Endothelial cell of umbilical vein (primary cell): ENCODE data around the gene CYTH1. TPM values are rescaled to one million over a fixed set of nuclear protein-coding genes. Genes with fewer than 3 reads are reported as not detected.

ENCODE experiments used
- BruUV-seq: library from RNA; stranded (reverse); fragments of 400-500 nt; replicated peaks from 2 replicates; lab custom pipeline; 2021; lab: Mats Ljungman, UMichigan
- CTCF ChIA-PET: fragments of 300-600, 350-600 bp; sonication (Branson Sonifier 250); formaldehyde crosslinking; loops from one replicate; lab custom pipeline; 2021; ENCODE audit warnings: antibody characterized with exemption, inconsistent platforms; lab: Charles Lee
- POLR2A ChIA-PET: fragments of 300-600, 350-600 bp; sonication (Branson Sonifier 250); formaldehyde crosslinking; loops from one replicate; lab custom pipeline; 2021; ENCODE audit warnings: antibody characterized with exemption, inconsistent platforms; lab: Charles Lee
- DNase-seq: peaks from one replicate; pipeline ENCODE4 v3.0.0-alpha.2; 2011; ENCODE audit warnings: low read depth, low spot score
- FAIRE-seq: peaks from 2 replicates; lab custom pipeline; 2011; peaks lifted over from hg19 to GRCh38; lab: Jason Lieb, UNC
- H2AFZ ChIP-seq: 2 replicates; pipeline ENCODE4 v1.6.0; 2012; ENCODE audit warnings: low read depth, low read length, control low read depth, inconsistent platforms
- H3K27ac ChIP-seq: 2 replicates; pipeline ENCODE4 v1.5.1; 2011; ENCODE audit warnings: low read depth, mild to moderate bottlenecking, control low read depth, low read length, moderate library complexity; ENCODE audit not compliant: insufficient read depth
- H3K27me3 ChIP-seq, 2 experiments: 2 replicates each; pipeline versions ENCODE4 v1.6.0 to v1.6.1; 2011; ENCODE audit warnings: low read length in 2 of 2, mixed read lengths in 1 of 2; ENCODE audit not compliant: control insufficient read depth in 2 of 2, insufficient read depth in 2 of 2
- H3K36me3 ChIP-seq, 2 experiments: 2 replicates in 1 of 2; 3 replicates in 1 of 2; pipeline ENCODE4 v1.5.1; 2011; ENCODE audit warnings: low read length in 2 of 2, mild to moderate bottlenecking in 1 of 2, moderate library complexity in 1 of 2; ENCODE audit not compliant: control insufficient read depth in 2 of 2, insufficient read depth in 2 of 2; ENCODE audit errors: extremely low read depth in 1 of 2
- H3K4me1 ChIP-seq: 3 replicates; pipeline ENCODE4 v1.5.1; 2011; ENCODE audit warnings: mild to moderate bottlenecking, low read length; ENCODE audit not compliant: control insufficient read depth, insufficient read depth; ENCODE audit errors: extremely low read depth
- H3K4me2 ChIP-seq: 2 replicates; pipeline ENCODE4 v1.6.1; 2011; ENCODE audit warnings: low read length, control low read depth, mixed read lengths; ENCODE audit not compliant: insufficient read depth
- H3K4me3 ChIP-seq, 3 experiments: fragments of 200-600 bp in 1 of 3; sonication (generic), shearing (Covaris generic) in 1 of 3; replicated peaks in 1 of 3; 2 replicates each; pipeline ENCODE4 v1.5.1; 2011 to 2016; ENCODE audit warnings: control low read depth in 3 of 3, low read length in 3 of 3, mild to moderate bottlenecking in 2 of 3, inconsistent platforms in 1 of 3, low read depth in 1 of 3, moderate library complexity in 1 of 3; ENCODE audit not compliant: insufficient read depth in 1 of 3
- H3K79me2 ChIP-seq: 2 replicates; pipeline ENCODE4 v1.6.0; 2012; ENCODE audit warnings: low read length, inconsistent platforms; ENCODE audit not compliant: control insufficient read depth, insufficient read depth
- H3K9ac ChIP-seq: replicated peaks from 2 replicates; pipeline ENCODE3; 2011; ENCODE audit warnings: low read length, control low read depth; ENCODE audit not compliant: insufficient read depth; ENCODE audit errors: extremely low read depth
- H3K9me1 ChIP-seq: replicated peaks from 3 replicates; pipeline ENCODE4 v1.6.0; 2011; ENCODE audit warnings: mild to moderate bottlenecking, low read length; ENCODE audit not compliant: control insufficient read depth, insufficient read depth; ENCODE audit errors: extremely low read depth
- H3K9me3 ChIP-seq: replicated peaks from 2 replicates; pipeline ENCODE4 v1.5.1; 2012; ENCODE audit warnings: low read length, inconsistent platforms; ENCODE audit not compliant: control insufficient read depth, insufficient read depth
- H4K20me1 ChIP-seq: replicated peaks from 2 replicates; pipeline ENCODE3; 2011; ENCODE audit warnings: mild to moderate bottlenecking, low read length; ENCODE audit not compliant: control insufficient read depth, insufficient read depth; ENCODE audit errors: extremely low read depth
- EZH2 ChIP-seq: IDR thresholded peaks from 2 replicates; pipeline ENCODE4 v1.6.1; 2012; ENCODE audit warnings: borderline replicate concordance, low read depth, mild to moderate bottlenecking, moderate library complexity, low read length, inconsistent platforms; ENCODE audit not compliant: severe bottlenecking
- FOS ChIP-seq: IDR thresholded peaks from 2 replicates; pipeline ENCODE4 v1.6.1; 2011; ENCODE audit warnings: mild to moderate bottlenecking, low read length, moderate library complexity, borderline replicate concordance; ENCODE audit not compliant: insufficient read depth
- GATA2 ChIP-seq: IDR thresholded peaks from 2 replicates; pipeline ENCODE4 v1.7.0; 2011; ENCODE audit warnings: low read depth, mild to moderate bottlenecking, moderate library complexity, mixed read lengths, low read length; ENCODE audit not compliant: insufficient read length, insufficient read depth
- JUN ChIP-seq: IDR thresholded peaks from 2 replicates; pipeline ENCODE4 v1.6.1; 2011; ENCODE audit warnings: borderline replicate concordance, low read depth; ENCODE audit not compliant: insufficient read length, insufficient read depth
- MYC ChIP-seq: IDR thresholded peaks from one replicate; pipeline ENCODE4 v1.6.1; 2011; ENCODE audit warnings: mild to moderate bottlenecking, low read depth, low read length
- POLR2A ChIP-seq: IDR thresholded peaks from 2 replicates; pipeline ENCODE4 v1.6.1; 2012; ENCODE audit warnings: low read depth, mild to moderate bottlenecking, control low read depth, low read length
- POLR2AphosphoS5 ChIP-seq: IDR thresholded peaks from 2 replicates; pipeline ENCODE4 v1.6.1; 2012; ENCODE audit warnings: low read depth, mild to moderate bottlenecking, control low read depth, low read length, moderate library complexity; ENCODE audit not compliant: insufficient read depth
- dilution Hi-C: fragments of 300-500 bp; cut with MboI; formaldehyde crosslinking; loops from one replicate; pipeline ENCODE4 v1.15.0; 2019; ENCODE audit warnings: low sequenced_read_pairs; ENCODE audit not compliant: extremely low pct_ligation_motif_present
- intact Hi-C: fragments of 100-400 bp; cut with micrococcal nuclease; formaldehyde crosslinking; loops from one replicate; pipeline ENCODE4 v1.10.0; 2022
- polyA plus RNA-seq, 4 experiments: library from polyadenylated mRNA; depleted of rRNA in 3 of 4; stranded (reverse) in 3 of 4; unstranded in 1 of 4; fragments of >200 nt; gene quantifications; 2 replicates each; pipeline versions ENCODE4 v1.2.1 to v1.2.3, GENCODE V29; 2011 to 2012; ENCODE audit warnings: missing spikeins in 1 of 4
- total RNA-seq: library from RNA; stranded (reverse); gene quantifications from 2 replicates; pipeline ENCODE4 v1.2.3, GENCODE V29; 2021
- TF ChIP-seq, protein P1 (sequence below): IDR thresholded peaks from 2 replicates; pipeline ENCODE4 v1.6.1; 2011; ENCODE audit not compliant: insufficient read depth, insufficient read length
- TF ChIP-seq, protein P2 (sequence below), 2 donors: IDR thresholded peaks; 1 replicate in 1 of 2; 2 replicates in 1 of 2; pipeline ENCODE4 v1.5.1; 2011; ENCODE audit warnings: low read length in 2 of 2, mild to moderate bottlenecking in 2 of 2, moderate library complexity in 2 of 2, control low read depth in 1 of 2, inconsistent platforms in 1 of 2, low read depth in 1 of 2; ENCODE audit not compliant: insufficient read depth in 1 of 2; ENCODE audit errors: extremely low read depth in 1 of 2

Gene CYTH1
- total and polyA plus RNA-seq, 2 donors (not counting 3 experiments of a cell fraction or from before 2014, with no cell fraction given) = 35.9 to 49.9 TPM

- Histone ChIP-seq H3K4me1 (peaks cover 33% of the 10 kb centered on the region), H3K4me2 (no peak overlapping the region), H2AFZ (no peak overlapping the region), H3K36me3 (no peaks in the 10 kb centered on the region), H3K9me1 (no peaks in the 10 kb centered on the region), H3K9ac (no peak overlapping the region), H3K27ac (no peak overlapping the region), H3K4me3 (no peak overlapping the region), H3K9me3 (no peaks in the 10 kb centered on the region), H4K20me1 (no peaks in the 10 kb centered on the region), H3K79me2 (peaks cover 15% of the 10 kb centered on the region), H3K27me3 (no peaks in the 10 kb centered on the region)
- ChIA-PET CTCF (no interaction called here), POLR2A (no interaction called here)
- no peak for DNase-seq
- intact Hi-C loops = no loop called here
- TF ChIP-seq, protein P1, sequence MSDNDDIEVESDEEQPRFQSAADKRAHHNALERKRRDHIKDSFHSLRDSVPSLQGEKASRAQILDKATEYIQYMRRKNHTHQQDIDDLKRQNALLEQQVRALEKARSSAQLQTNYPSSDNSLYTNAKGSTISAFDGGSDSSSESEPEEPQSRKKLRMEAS = no peak
- no peak for TF ChIP-seq EZH2
- no peak for TF ChIP-seq MYC
- no peak for TF ChIP-seq POLR2AphosphoS5
- no peak for TF ChIP-seq POLR2A
- no peak for TF ChIP-seq JUN
- TF ChIP-seq, protein P2, sequence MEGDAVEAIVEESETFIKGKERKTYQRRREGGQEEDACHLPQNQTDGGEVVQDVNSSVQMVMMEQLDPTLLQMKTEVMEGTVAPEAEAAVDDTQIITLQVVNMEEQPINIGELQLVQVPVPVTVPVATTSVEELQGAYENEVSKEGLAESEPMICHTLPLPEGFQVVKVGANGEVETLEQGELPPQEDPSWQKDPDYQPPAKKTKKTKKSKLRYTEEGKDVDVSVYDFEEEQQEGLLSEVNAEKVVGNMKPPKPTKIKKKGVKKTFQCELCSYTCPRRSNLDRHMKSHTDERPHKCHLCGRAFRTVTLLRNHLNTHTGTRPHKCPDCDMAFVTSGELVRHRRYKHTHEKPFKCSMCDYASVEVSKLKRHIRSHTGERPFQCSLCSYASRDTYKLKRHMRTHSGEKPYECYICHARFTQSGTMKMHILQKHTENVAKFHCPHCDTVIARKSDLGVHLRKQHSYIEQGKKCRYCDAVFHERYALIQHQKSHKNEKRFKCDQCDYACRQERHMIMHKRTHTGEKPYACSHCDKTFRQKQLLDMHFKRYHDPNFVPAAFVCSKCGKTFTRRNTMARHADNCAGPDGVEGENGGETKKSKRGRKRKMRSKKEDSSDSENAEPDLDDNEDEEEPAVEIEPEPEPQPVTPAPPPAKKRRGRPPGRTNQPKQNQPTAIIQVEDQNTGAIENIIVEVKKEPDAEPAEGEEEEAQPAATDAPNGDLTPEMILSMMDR (IDR thresholded peaks at IDR 0.05; ENCODE audit: extremely low read depth in 1 of 2, insufficient read depth in 1 of 2, low read depth in 1 of 2, low read length in 2 of 2) = no peak
- TF ChIP-seq GATA2 = no peak
- TF ChIP-seq FOS = no peak
- dilution Hi-C loops = no loop called here
- no TSS peak for BruUV-seq
- no peak for FAIRE-seq
These were observed 17.2 kb downstream of the CYTH1 start for GRCh38 chr17:78764871-78765270.
